Heart left ventricle (tissue), 13 donors: ENCODE data around the gene VPS35L.

Experiments used
- POLR2A ChIP-seq, 2 donors: fragments of 450-650 bp; IDR thresholded peaks; one replicate each; pipeline ENCODE4 v1.6.1; 2017; ENCODE audit warnings: antibody characterized with exemption in 2 of 2, mild to moderate bottlenecking in 2 of 2, moderate library complexity in 2 of 2
- TF ChIP-seq, protein P1 (sequence below), 12 donors: fragments of 200-600 bp; sonication (generic) in 4 of 12; IDR thresholded peaks; one replicate each; pipeline versions ENCODE4 v1.5.0 to v1.8.0; 2018 to 2022; ENCODE audit warnings: antibody characterized with exemption in 12 of 12, mild to moderate bottlenecking in 5 of 12
- donor health status: ischemic (EF 13 %, LVEDD 7.1; RV severe dilation, severe dysfunction).
- donor health status: DM: no; HTN: yes; CAD: no.
- donor health status: DM: no; HTN: no; CAD: no.
- donor health status: ischemic (EF 25% LVEDD 6.9; RV normal size, moderate dysfunction).
- donor health status: ischemic (EF 25% LVEDD 5.7; RV mildly dilated, moderate dysfunction).
- donor health status: ischemic (EF 35%, LVEDD 5.7; RV mildly dilated, moderate dysfunction).
- donor health status: nonischemic (EF 11% LVEDD 7.7; RV severe dilation, severe dysfunction).
- donor health status: DM: yes; HTN: yes; CAD: no.
- donor health status: PGD.
- donor health status: ischemic (EF 29% LVEDD 5.4; RV normal size, mild dysfunction).
- donor health status: nonischemic (EF 23%, LVEDD 6.1; RV moderate dilation, normal function).

DNA sequence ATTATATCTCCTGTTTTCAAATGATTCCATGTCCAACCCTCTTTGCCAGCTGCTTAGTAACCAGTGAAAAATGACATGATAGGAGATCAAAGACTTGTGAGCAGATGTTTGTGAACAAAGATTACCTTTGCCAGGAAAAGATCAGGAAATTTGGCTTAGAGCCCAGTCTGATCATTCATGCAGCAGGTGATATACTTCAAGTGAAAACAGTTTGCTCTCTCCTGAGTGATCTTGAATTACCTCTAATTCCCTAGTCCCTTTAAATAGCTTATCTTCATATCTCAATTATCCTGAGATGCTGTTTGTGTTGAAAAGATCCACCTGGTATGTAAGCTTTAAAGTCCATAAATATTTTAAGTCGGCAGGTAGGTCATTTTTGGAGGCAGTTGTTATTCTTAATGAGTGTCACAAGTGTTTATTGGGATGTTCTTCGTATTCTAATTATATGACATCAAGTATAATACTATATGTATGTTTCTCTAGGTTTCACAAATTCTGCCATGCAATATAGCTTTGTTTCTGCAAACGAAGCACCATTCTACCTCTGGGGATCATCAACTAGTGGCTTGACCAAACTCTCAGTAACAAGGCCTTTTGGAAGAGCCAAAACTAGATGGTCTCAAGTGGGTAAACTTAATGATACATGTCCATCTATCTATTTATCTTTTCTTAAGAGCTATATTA is 13.2 kb upstream of the VPS35L start:
- TF ChIP-seq, protein P1, sequence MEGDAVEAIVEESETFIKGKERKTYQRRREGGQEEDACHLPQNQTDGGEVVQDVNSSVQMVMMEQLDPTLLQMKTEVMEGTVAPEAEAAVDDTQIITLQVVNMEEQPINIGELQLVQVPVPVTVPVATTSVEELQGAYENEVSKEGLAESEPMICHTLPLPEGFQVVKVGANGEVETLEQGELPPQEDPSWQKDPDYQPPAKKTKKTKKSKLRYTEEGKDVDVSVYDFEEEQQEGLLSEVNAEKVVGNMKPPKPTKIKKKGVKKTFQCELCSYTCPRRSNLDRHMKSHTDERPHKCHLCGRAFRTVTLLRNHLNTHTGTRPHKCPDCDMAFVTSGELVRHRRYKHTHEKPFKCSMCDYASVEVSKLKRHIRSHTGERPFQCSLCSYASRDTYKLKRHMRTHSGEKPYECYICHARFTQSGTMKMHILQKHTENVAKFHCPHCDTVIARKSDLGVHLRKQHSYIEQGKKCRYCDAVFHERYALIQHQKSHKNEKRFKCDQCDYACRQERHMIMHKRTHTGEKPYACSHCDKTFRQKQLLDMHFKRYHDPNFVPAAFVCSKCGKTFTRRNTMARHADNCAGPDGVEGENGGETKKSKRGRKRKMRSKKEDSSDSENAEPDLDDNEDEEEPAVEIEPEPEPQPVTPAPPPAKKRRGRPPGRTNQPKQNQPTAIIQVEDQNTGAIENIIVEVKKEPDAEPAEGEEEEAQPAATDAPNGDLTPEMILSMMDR (IDR thresholded peaks at IDR 0.05): no peak
- TF ChIP-seq POLR2A (IDR thresholded peaks at IDR 0.05): no peak
